ENCODE measurements around the gene SLC5A4. TPM values are rescaled to one million over a fixed set of nuclear protein-coding genes. Genes with fewer than 3 reads are reported as not detected.

Gene SLC5A4
- total and polyA plus RNA-seq, 10 of the 15 experiments (the other 5 are each of a cell fraction or from before 2014, with no cell fraction given) = not detected

DNA sequence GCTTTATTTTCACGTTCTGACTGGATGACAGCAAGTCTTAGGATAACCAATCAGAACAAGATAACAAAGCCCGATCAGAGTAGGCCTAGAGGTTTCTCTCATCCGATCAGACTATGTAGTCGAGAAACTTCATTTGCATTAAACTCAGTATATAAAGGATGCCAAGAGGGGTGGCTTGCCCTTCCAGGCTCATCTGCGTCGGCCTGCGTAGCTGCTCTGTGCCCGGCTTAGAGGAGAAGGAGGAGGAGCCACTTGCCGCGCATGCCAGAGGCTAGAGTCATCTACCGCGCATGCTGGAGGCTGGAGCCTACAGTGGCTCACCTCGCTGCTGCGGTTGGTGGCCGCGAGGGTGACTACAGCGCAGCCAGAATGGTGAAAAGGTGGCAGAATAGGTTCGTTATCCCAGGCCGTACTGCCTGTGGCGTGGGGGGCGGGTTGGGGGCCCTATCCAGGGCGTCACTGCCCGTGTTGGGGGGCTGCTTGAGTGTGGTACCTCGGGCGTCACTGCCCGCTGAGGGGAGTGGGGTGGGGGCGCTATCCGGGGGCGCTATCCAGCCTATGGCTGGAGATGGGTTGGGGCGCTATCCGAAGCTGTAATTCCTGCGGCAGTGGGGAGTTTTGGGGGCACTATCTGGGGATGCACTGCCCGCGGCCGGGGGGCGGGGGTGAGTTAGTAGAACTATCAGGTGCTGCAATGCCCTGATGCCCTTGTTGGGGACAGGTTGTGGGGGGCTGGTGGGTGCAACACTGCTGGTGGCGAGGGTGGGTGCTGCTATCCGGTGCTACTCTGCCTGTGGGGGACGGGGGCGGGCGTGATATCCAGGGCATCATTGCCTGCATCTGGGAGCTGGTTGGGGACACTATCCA lies 50.1 kb downstream of the SLC5A4 start, which contains the start of gene RFPL2:
Gene RFPL2, minus strand, starts transcription at position 218 of the 867 bp plus-strand sequence. CDS start 2,622 bp downstream, outside the sequence.
- no peak within 1 kb of the TSS for H3K4me3 ChIP-seq
- H3K27me3 ChIP-seq (replicated peaks in 1 of 2; ENCODE audit: control insufficient read depth in 2 of 2, insufficient read depth in 2 of 2, low read length in 1 of 2) = peaks cover 0 to 4% of the 10 kb centered on the region in 2 experiments; a peak in 2 of 4 replicates
- H3K36me3 ChIP-seq (ENCODE audit: control insufficient read depth in 2 of 2, insufficient read depth in 2 of 2, low read length in 1 of 2) = no peaks in the 10 kb centered on the region
- H3K9me3 ChIP-seq (replicated peaks; ENCODE audit: control insufficient read depth, insufficient read depth, low read length) = no peaks in the 10 kb centered on the region
- no peak within 1 kb of the TSS for H3K27ac ChIP-seq (ENCODE audit: control insufficient read depth, insufficient read depth)
- in situ Hi-C loops (cut with MboI) = no loop called here
- no peaks in the 10 kb centered on the region for H4K20me1 ChIP-seq (ENCODE audit: control insufficient read depth, insufficient read depth)
- H3K4me1 ChIP-seq (ENCODE audit: control insufficient read depth, insufficient read depth, low read length) = no peaks in the 10 kb centered on the region
- ATAC-seq = peak; percentile 53
- POLR2A ChIA-PET = no interaction called here
- H2AFZ ChIP-seq (ENCODE audit: control insufficient read depth, low read depth, low read length) = no peak within 1 kb of the TSS
- SMC1A ChIA-PET (ENCODE audit: uncharacterized antibody, unreplicated experiment) = no interaction called here
- CTCF ChIA-PET = no interaction called here
- no peak for TF ChIP-seq KAT2A (conservative IDR thresholded peaks at IDR 0.05; ENCODE audit: control insufficient read depth, low read depth, low read length)
- intact Hi-C loops (cut with micrococcal nuclease; ENCODE audit: unreplicated experiment) = loop anchor here (5.0 to 10.0 kb wide), 3 partner anchors 100 to 267 kb away; partner anchors contain the start of gene FBXO7
- no peak within 1 kb of the TSS for H3K4me2 ChIP-seq (ENCODE audit: control insufficient read depth, insufficient read depth)
- RAD21 ChIA-PET (ENCODE audit: unreplicated experiment) = no interaction called here
- no peaks in the 10 kb centered on the region for H3K79me2 ChIP-seq (ENCODE audit: control insufficient read depth, insufficient read depth, low read length)
- H3K9ac ChIP-seq (ENCODE audit: control insufficient read depth, insufficient read depth, low read length) = no peak within 1 kb of the TSS
- FAIRE-seq = no peak
- WGBS (ENCODE audit: insufficient coverage, insufficient replicate concordance, low lambda C conversion rate, missing lambda C conversion rate) = 61% methylated on average over 39 of the region's 41 CpGs
- no TSS peak for BruUV-seq (replicated peaks)
- DNase-seq (ENCODE audit: low read depth, low spot score) = no peak

DNA sequence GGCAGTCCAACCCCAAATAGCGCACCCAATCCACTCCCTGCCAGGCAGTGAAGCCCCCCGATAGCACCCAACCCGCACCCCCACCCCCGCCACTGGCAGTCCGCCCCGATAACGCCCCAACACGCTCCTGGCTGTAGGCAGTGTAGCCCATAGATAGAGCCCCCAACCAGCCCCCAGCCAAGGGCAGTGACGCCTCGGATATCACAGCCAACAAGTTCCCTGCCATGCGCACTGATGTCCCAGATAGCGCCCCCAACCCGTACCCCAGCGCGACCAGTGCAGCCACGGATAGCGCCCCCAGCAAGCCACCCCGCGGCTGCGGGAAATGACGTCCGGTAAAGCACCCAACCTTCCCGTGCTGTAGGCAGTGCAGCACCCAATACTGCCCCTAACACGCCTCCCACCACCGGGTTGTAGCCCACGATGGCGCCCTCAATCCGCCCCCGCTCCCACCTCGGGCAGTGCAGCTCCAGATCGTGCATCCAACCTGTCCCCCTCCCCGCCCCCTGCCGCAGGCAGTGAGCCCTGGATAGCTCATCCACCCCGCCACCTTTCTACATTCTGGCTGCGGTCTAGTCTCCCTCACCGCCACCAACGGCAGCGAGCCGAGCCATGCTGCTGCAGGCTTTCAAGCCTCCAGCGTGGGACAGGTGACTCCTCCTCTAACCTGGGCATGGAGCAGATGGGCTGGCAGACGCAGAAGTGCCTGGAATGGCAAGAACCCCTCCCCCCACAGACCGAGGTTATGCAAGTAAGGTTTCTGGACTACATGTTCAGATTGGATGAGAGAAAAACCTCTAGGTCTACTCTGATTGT lies 50.9 kb downstream of the SLC5A4 start:
- RAD21 ChIA-PET (ENCODE audit: unreplicated experiment) = no interaction called here
- H2AFZ ChIP-seq (ENCODE audit: control insufficient read depth, low read depth, low read length) = no peak overlapping the region
- H3K4me2 ChIP-seq (ENCODE audit: control insufficient read depth, insufficient read depth) = no peak overlapping the region
- 68% methylated on average over 39 of the region's 42 CpGs for WGBS (ENCODE audit: insufficient coverage, insufficient replicate concordance, low lambda C conversion rate, missing lambda C conversion rate)
- no peaks in the 10 kb centered on the region for H3K36me3 ChIP-seq (ENCODE audit: control insufficient read depth in 2 of 2, insufficient read depth in 2 of 2, low read length in 1 of 2)
- H4K20me1 ChIP-seq (ENCODE audit: control insufficient read depth, insufficient read depth) = no peaks in the 10 kb centered on the region
- no peaks in the 10 kb centered on the region for H3K79me2 ChIP-seq (ENCODE audit: control insufficient read depth, insufficient read depth, low read length)
- no peak overlapping the region for H3K9ac ChIP-seq (ENCODE audit: control insufficient read depth, insufficient read depth, low read length)
- FAIRE-seq (no peak), ATAC-seq (no peak), DNase-seq (ENCODE audit: low read depth, low spot score) (no peak)
- intact Hi-C loops (cut with micrococcal nuclease; ENCODE audit: unreplicated experiment) (loop anchor here (5.0 to 10.0 kb wide), 2 partner anchors 99 to 268 kb away; partner anchors contain the start of gene FBXO7), in situ Hi-C loops (cut with MboI) (no loop called here)
- H3K27me3 ChIP-seq (replicated peaks in 1 of 2; ENCODE audit: control insufficient read depth in 2 of 2, insufficient read depth in 2 of 2, low read length in 1 of 2) = peaks cover 0 to 4% of the 10 kb centered on the region in 2 experiments; a peak in 2 of 4 replicates
- H3K4me3 ChIP-seq = no peak overlapping the region
- no peak overlapping the region for H3K27ac ChIP-seq (ENCODE audit: control insufficient read depth, insufficient read depth)
- BruUV-seq (replicated peaks) = no TSS peak
- H3K9me3 ChIP-seq (replicated peaks; ENCODE audit: control insufficient read depth, insufficient read depth, low read length) = no peaks in the 10 kb centered on the region
- SMC1A ChIA-PET (ENCODE audit: uncharacterized antibody, unreplicated experiment) = no interaction called here
- POLR2A ChIA-PET = no interaction called here
- CTCF ChIA-PET = no interaction called here
- H3K4me1 ChIP-seq (ENCODE audit: control insufficient read depth, insufficient read depth, low read length) = no peaks in the 10 kb centered on the region
- TF ChIP-seq FOXM1 (IDR thresholded peaks at IDR 0.05; ENCODE audit: low read depth, low read length) = no peak
- TF ChIP-seq, protein P1, sequence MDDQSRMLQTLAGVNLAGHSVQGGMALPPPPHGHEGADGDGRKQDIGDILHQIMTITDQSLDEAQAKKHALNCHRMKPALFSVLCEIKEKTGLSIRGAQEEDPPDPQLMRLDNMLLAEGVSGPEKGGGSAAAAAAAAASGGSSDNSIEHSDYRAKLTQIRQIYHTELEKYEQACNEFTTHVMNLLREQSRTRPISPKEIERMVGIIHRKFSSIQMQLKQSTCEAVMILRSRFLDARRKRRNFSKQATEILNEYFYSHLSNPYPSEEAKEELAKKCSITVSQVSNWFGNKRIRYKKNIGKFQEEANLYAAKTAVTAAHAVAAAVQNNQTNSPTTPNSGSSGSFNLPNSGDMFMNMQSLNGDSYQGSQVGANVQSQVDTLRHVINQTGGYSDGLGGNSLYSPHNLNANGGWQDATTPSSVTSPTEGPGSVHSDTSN (IDR thresholded peaks at IDR 0.05; ENCODE audit: insufficient replicate concordance, low read depth, low read length) = no peak
- TF ChIP-seq SMAD1 (IDR thresholded peaks at IDR 0.05; ENCODE audit: low read depth, partially characterized antibody) = no peak
- no peak for TF ChIP-seq NR2C1 (IDR thresholded peaks at IDR 0.05)
- no peak for TF ChIP-seq RUNX3 (IDR thresholded peaks at IDR 0.05; ENCODE audit: low read length)
- TF ChIP-seq, protein P2, sequence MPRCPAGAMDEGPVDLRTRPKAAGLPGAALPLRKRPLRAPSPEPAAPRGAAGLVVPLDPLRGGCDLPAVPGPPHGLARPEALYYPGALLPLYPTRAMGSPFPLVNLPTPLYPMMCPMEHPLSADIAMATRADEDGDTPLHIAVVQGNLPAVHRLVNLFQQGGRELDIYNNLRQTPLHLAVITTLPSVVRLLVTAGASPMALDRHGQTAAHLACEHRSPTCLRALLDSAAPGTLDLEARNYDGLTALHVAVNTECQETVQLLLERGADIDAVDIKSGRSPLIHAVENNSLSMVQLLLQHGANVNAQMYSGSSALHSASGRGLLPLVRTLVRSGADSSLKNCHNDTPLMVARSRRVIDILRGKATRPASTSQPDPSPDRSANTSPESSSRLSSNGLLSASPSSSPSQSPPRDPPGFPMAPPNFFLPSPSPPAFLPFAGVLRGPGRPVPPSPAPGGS (IDR thresholded peaks at IDR 0.05; ENCODE audit: borderline replicate concordance, insufficient read depth, low read depth, low read length, poor library complexity, severe bottlenecking) = no peak
- TF ChIP-seq FOXK2 (IDR thresholded peaks at IDR 0.05) = no peak
- no peak for TF ChIP-seq RB1 (IDR thresholded peaks at IDR 0.05; ENCODE audit: borderline replicate concordance)
- TF ChIP-seq, protein P3, sequence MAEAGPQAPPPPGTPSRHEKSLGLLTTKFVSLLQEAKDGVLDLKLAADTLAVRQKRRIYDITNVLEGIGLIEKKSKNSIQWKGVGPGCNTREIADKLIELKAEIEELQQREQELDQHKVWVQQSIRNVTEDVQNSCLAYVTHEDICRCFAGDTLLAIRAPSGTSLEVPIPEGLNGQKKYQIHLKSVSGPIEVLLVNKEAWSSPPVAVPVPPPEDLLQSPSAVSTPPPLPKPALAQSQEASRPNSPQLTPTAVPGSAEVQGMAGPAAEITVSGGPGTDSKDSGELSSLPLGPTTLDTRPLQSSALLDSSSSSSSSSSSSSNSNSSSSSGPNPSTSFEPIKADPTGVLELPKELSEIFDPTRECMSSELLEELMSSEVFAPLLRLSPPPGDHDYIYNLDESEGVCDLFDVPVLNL (IDR thresholded peaks at IDR 0.05; ENCODE audit: low read depth, low read length) = no peak
